ENCODE results near the gene DNAJB12.

The DNAJB12 gene

DNA sequence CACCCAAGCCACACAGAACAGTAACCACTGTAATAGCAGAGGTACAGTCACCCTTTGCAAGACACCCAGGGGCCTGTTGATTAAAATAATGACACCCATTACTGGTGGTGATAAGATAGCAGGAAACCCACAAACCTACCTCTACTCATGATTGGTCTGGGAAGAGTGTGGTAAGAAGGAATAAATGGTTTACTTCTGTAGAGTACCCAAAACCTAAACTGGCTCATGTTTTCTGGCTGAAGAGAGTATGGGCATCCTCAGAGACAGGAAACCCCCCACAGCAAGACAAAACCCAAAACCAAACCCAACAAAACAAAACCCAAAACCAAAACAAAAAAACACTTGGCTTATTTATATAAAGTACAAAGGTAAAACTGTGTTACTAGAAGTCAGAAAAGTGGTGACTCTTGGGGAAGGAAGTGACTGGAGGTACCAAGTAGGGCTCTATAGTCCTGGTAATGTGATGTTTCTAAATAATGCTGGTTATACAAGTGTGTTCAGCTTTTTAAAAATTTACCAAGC lies 15.5 kb upstream of the DNAJB12 start:
- H3K27me3 ChIP-seq (replicated peaks; ENCODE audit: insufficient read depth, low read length) = no peaks in the 10 kb centered on the region
- H3K9me2 ChIP-seq (replicated peaks; ENCODE audit: insufficient read depth, low read length) = no peaks in the 10 kb centered on the region
- H4K20me1 ChIP-seq (ENCODE audit: insufficient read depth, low read length) = no peaks in the 10 kb centered on the region
- no peaks in the 10 kb centered on the region for H3K4me1 ChIP-seq (ENCODE audit: low read length)
- H3K4me3 ChIP-seq (ENCODE audit: low read length) = no peak overlapping the region
- TF ChIP-seq EZH2phosphoT487 (IDR thresholded peaks at IDR 0.05; ENCODE audit: low read length) = no peak
- TF ChIP-seq EZH2 (optimal IDR thresholded peaks at IDR 0.05; ENCODE audit: low read depth, low read length) = no peak
- TF ChIP-seq, protein P1, sequence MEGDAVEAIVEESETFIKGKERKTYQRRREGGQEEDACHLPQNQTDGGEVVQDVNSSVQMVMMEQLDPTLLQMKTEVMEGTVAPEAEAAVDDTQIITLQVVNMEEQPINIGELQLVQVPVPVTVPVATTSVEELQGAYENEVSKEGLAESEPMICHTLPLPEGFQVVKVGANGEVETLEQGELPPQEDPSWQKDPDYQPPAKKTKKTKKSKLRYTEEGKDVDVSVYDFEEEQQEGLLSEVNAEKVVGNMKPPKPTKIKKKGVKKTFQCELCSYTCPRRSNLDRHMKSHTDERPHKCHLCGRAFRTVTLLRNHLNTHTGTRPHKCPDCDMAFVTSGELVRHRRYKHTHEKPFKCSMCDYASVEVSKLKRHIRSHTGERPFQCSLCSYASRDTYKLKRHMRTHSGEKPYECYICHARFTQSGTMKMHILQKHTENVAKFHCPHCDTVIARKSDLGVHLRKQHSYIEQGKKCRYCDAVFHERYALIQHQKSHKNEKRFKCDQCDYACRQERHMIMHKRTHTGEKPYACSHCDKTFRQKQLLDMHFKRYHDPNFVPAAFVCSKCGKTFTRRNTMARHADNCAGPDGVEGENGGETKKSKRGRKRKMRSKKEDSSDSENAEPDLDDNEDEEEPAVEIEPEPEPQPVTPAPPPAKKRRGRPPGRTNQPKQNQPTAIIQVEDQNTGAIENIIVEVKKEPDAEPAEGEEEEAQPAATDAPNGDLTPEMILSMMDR (IDR thresholded peaks at IDR 0.05; ENCODE audit: low read length) = no peak
- DNase-seq = no peak
- H3K9me3 ChIP-seq (replicated peaks; ENCODE audit: insufficient read depth, low read length) = no peaks in the 10 kb centered on the region
- no peak overlapping the region for H3K27ac ChIP-seq (ENCODE audit: low read length)
- H3F3A ChIP-seq (ENCODE audit: insufficient read depth, low read length) = no peaks in the 10 kb centered on the region
- no peak overlapping the region for H3K4me2 ChIP-seq (ENCODE audit: low read depth, low read length)
- no peak overlapping the region for H3K9ac ChIP-seq (ENCODE audit: low read length)
- H3K79me2 ChIP-seq (ENCODE audit: low read length) = no peaks in the 10 kb centered on the region
- H3K36me3 ChIP-seq (replicated peaks; ENCODE audit: insufficient read depth, low read length) = no peaks in the 10 kb centered on the region
- no peak overlapping the region for H2AFZ ChIP-seq (ENCODE audit: low read length)

DNA sequence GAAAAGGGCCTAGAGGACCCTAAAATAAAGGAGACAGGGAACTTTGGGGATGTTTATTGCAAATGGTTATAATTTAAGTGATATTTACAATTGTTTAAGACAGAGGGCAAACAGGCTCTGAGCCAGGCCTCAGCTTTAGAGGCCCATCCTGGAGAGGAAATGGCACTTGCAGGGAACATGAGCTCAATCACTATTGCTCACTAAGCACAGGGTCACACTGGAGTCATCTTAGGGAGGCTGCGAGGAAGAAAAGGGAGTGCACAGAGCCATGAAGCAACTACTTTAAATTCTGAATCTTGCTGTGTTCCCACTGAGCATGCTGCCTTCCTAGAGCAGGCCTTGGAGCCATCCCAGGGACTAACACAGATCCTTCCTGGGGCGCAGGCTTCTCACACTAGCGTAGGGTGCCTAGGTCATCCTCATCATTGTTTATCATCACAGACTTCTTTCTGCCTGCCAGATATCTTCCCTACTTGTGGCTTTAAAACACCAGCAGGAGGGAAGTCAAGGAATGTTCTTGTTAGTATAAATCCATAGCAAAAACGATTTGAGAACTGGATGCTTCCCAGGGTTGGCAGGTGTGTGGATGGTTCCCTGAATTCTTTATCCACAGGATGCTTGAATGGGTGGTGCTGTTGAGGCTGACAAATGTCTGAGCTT lies 12.7 kb upstream of the DNAJB12 start:
- Histone ChIP-seq H3K27ac (ENCODE audit: low read length) (no peak overlapping the region), H2AFZ (ENCODE audit: low read length) (no peak overlapping the region)
- TF ChIP-seq, protein P1 (IDR thresholded peaks at IDR 0.05; ENCODE audit: low read length) = no peak
- no peak for TF ChIP-seq EZH2phosphoT487 (IDR thresholded peaks at IDR 0.05; ENCODE audit: low read length)
- no peak for TF ChIP-seq EZH2 (optimal IDR thresholded peaks at IDR 0.05; ENCODE audit: low read depth, low read length)

DNA sequence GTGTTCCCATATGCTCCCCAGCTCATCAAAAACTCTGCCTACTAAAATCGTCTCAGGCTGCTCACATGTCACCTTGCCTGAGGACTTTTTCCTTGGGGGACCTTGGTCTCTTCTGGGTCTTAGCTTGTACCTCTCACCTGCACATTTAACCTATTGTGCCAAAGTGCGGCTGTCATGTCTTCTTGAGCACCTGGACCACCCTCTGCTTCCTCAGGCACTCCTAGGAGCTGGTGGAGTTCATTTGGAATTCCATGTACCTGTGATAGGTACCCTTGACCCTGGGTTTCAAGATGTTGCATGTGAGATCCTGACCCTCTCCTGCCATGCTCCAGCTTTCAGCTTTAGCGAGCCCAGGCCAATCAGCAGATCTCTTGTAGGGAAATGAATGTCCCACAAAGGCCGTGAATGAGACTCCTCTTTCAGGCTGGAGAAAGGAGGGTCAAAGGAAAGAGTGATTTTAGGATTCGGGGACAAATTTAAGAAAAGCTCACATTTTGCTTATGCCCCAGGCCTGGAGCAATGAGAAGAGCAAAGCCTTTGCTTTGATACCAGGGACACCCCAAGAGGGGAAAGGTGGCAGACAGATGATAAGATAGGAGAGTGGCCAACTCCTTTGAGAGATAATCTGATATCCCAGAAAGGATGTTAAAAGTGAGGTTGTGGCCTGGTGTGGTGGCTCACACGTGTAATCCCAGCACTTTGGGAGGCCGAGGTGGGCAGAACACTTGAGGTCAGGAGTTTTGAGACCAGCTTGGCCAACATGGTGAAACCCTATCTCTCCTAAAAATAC lies 10.6 kb upstream of the DNAJB12 start:
- H2AFZ ChIP-seq (ENCODE audit: low read length) = peak overlapping the region; percentile 34; the same call in 1 of the 2 replicates
- no peaks in the 10 kb centered on the region for H3K9me3 ChIP-seq (replicated peaks; ENCODE audit: insufficient read depth, low read length)
- no peak overlapping the region for H3K27ac ChIP-seq (ENCODE audit: low read length)

More for the DNA sequence above, 12.7 kb upstream of the DNAJB12 start:
- H3K4me1 ChIP-seq (ENCODE audit: low read length) = 0 out of 2 replicates have a peak, but pooled peaks cover 6% of the 10 kb centered on the region
- H3K9me3 ChIP-seq (replicated peaks; ENCODE audit: insufficient read depth, low read length) = no peaks in the 10 kb centered on the region
- no peaks in the 10 kb centered on the region for H3K79me2 ChIP-seq (ENCODE audit: low read length)
- H3K4me2 ChIP-seq (ENCODE audit: low read depth, low read length) = no peak overlapping the region
- DNase-seq = no peak
- no peaks in the 10 kb centered on the region for H3K9me2 ChIP-seq (replicated peaks; ENCODE audit: insufficient read depth, low read length)
- no peaks in the 10 kb centered on the region for H4K20me1 ChIP-seq (ENCODE audit: insufficient read depth, low read length)
- H3K27me3 ChIP-seq (replicated peaks; ENCODE audit: insufficient read depth, low read length) = no peaks in the 10 kb centered on the region
- no peaks in the 10 kb centered on the region for H3F3A ChIP-seq (ENCODE audit: insufficient read depth, low read length)
- H3K36me3 ChIP-seq (replicated peaks; ENCODE audit: insufficient read depth, low read length) = no peaks in the 10 kb centered on the region
- H3K4me3 ChIP-seq (ENCODE audit: low read length) = no peak overlapping the region
- no peak overlapping the region for H3K9ac ChIP-seq (ENCODE audit: low read length)

More for the DNA sequence above, 10.6 kb upstream of the DNAJB12 start:
- Histone ChIP-seq H3K79me2 (ENCODE audit: low read length) (no peaks in the 10 kb centered on the region), H3K27me3 (replicated peaks; ENCODE audit: insufficient read depth, low read length) (no peaks in the 10 kb centered on the region), H3K9me2 (replicated peaks; ENCODE audit: insufficient read depth, low read length) (no peaks in the 10 kb centered on the region), H4K20me1 (ENCODE audit: insufficient read depth, low read length) (no peaks in the 10 kb centered on the region), H3K4me3 (ENCODE audit: low read length) (no peak overlapping the region), H3F3A (ENCODE audit: insufficient read depth, low read length) (no peaks in the 10 kb centered on the region), H3K9ac (ENCODE audit: low read length) (no peak overlapping the region), H3K36me3 (replicated peaks; ENCODE audit: insufficient read depth, low read length) (no peaks in the 10 kb centered on the region), H3K4me2 (ENCODE audit: low read depth, low read length) (no peak overlapping the region), H3K4me1 (ENCODE audit: low read length) (0 out of 2 replicates have a peak, but pooled peaks cover 6% of the 10 kb centered on the region)
- TF ChIP-seq, protein P1 (IDR thresholded peaks at IDR 0.05; ENCODE audit: low read length) = no peak
- TF ChIP-seq EZH2phosphoT487 (IDR thresholded peaks at IDR 0.05; ENCODE audit: low read length) (no peak), EZH2 (optimal IDR thresholded peaks at IDR 0.05; ENCODE audit: low read depth, low read length) (no peak)
- no peak for DNase-seq

Measured in MM.1S (cell line).